ENCODE data around the gene RNF224. TPM values are rescaled to one million over a fixed set of nuclear protein-coding genes. Genes with fewer than 3 reads are reported as not detected.

RNF224 gene
- total and polyA plus RNA-seq, 2 of the 13 experiments (the other 11 are each of a cell fraction or from before 2014, with no cell fraction given) = 0.09 TPM; not detected in 1

GRCh38 chr9:137228506-137228967 lies 1.2 kb downstream of the RNF224 start (continued):
- TF ChIP-seq HBP1 (CRISPR knock-in tag; IDR thresholded peaks at IDR 0.05; ENCODE audit: low read depth) = no peak
- TF ChIP-seq HNRNPL (IDR thresholded peaks at IDR 0.05; ENCODE audit: low read depth, low read length) = peak; percentile 55; the same call in 1 of the 2 replicates
- TF ChIP-seq SIN3B (IDR thresholded peaks at IDR 0.05; ENCODE audit: low read length) = no peak
- peak; percentile 27; the same call in 1 of the 3 replicates for TF ChIP-seq MXI1 (IDR thresholded peaks at IDR 0.05; ENCODE audit: borderline replicate concordance, low read depth, low read length)
- no peak for TF ChIP-seq IRF2 (CRISPR knock-in tag; IDR thresholded peaks at IDR 0.05)
- peak; percentile 98 for TF ChIP-seq AGO1 (IDR thresholded peaks at IDR 0.05; ENCODE audit: low read depth, low read length, poor library complexity, severe bottlenecking)
- TF ChIP-seq ZBTB26 (CRISPR knock-in tag; IDR thresholded peaks at IDR 0.05; ENCODE audit: borderline replicate concordance) = no peak
- no peak for TF ChIP-seq ZNF724P (CRISPR knock-in tag; IDR thresholded peaks at IDR 0.05; ENCODE audit: borderline replicate concordance)
- no peak for TF ChIP-seq FOXA3 (CRISPR knock-in tag; IDR thresholded peaks at IDR 0.05)
- TF ChIP-seq ZNF652 (CRISPR knock-in tag; IDR thresholded peaks at IDR 0.05; ENCODE audit: borderline replicate concordance, low read depth) = no peak
- no peak for TF ChIP-seq ZEB1 (IDR thresholded peaks at IDR 0.05; ENCODE audit: insufficient replicate concordance, low read depth)
- TF ChIP-seq SALL2 (CRISPR knock-in tag; IDR thresholded peaks at IDR 0.05) = 0 out of 2 replicates have a peak, but pooled peaks have one; percentile 48
- no peak for TF ChIP-seq ZNF407 (CRISPR knock-in tag; IDR thresholded peaks at IDR 0.05; ENCODE audit: not compliant biosample characterization)
- TF ChIP-seq SRY (CRISPR knock-in tag; IDR thresholded peaks at IDR 0.05) = no peak
- 0 out of 2 replicates have a peak, but pooled peaks have one; percentile 67 for TF ChIP-seq ARID2 (CRISPR knock-in tag; IDR thresholded peaks at IDR 0.05; ENCODE audit: borderline replicate concordance)
- TF ChIP-seq ZFP41 (CRISPR knock-in tag; IDR thresholded peaks at IDR 0.05; ENCODE audit: borderline replicate concordance) = no peak
- no peak for TF ChIP-seq ZNF143 (CRISPR knock-in tag; IDR thresholded peaks at IDR 0.05)
- no peak for TF ChIP-seq ZNF432 (CRISPR knock-in tag; IDR thresholded peaks at IDR 0.05; ENCODE audit: borderline replicate concordance)
